ENCODE measurements around the gene NOD1.
"Not testable (repeated sequence)": the region's sequence is repeated elsewhere in the genome, so short reads cannot be mapped to it uniquely, and the experiment has no call there.

The NOD1 gene, protein sequence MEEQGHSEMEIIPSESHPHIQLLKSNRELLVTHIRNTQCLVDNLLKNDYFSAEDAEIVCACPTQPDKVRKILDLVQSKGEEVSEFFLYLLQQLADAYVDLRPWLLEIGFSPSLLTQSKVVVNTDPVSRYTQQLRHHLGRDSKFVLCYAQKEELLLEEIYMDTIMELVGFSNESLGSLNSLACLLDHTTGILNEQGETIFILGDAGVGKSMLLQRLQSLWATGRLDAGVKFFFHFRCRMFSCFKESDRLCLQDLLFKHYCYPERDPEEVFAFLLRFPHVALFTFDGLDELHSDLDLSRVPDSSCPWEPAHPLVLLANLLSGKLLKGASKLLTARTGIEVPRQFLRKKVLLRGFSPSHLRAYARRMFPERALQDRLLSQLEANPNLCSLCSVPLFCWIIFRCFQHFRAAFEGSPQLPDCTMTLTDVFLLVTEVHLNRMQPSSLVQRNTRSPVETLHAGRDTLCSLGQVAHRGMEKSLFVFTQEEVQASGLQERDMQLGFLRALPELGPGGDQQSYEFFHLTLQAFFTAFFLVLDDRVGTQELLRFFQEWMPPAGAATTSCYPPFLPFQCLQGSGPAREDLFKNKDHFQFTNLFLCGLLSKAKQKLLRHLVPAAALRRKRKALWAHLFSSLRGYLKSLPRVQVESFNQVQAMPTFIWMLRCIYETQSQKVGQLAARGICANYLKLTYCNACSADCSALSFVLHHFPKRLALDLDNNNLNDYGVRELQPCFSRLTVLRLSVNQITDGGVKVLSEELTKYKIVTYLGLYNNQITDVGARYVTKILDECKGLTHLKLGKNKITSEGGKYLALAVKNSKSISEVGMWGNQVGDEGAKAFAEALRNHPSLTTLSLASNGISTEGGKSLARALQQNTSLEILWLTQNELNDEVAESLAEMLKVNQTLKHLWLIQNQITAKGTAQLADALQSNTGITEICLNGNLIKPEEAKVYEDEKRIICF

DNA sequence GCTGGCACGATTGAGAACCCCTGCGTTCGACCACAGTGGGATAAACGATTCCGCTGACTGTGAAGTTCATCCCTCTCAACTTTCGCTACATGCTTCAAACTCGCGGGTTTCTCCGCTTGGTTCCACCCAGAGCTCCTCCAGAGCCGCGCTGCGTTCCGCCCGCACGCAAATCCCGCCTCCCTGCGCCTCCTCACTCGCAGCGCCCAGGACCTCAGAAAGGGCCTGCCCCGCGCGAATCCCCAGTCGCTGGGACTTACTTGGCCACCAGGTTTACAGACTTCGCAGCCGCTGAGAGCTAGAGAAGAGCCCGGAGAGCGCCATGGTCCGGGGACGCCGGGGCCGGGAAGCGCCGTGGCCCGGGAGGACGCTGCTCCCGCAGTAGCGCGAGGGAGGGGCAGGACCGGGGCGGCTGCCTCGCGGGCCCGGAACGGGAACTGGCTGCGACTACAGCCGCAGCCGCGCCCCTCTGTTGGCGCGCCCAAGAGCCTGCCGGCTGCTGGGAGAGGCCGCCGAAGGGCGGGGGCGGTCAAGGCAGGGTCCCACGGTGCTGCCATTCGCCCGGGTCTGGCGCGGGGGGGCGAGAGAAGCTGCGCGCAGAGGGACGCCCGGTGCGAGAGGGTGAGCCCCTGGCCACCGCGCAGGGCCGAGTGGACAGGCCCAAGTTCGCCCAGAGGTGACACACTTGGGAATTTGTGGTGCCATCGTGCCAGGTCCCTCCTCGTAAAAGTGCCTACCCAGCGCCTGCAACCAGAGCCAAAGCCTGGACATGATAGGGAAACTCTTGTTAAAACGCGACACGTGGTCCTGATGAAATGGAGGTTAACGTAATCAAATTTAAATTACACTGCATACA lies at the start of gene NOD1:
Gene NOD1 (minus strand): TSS at position 436 of the 853 bp plus-strand sequence. CDS start 21,863 bp downstream, outside the sequence.
- peak; percentile 49 for DNase-seq

DNA sequence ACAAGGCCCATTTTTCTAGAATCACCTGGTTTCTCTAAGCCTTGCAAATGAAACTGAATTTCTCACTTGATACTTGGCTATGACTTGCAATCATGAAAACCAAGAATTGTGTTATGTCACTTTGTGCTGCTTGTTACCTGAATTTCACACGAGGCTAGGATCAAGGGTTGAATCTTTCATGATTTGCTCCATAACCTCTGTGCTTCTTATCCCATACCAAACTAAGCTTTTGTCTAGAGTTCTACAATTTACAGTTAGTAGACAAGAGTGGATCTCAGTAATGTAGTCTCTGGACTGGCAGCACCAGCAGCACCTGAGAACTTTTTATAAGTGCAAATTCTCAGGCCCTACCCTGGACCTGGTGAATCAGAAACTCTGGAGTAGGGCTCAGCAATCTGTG lies 48.7 kb upstream of the NOD1 start:
- DNase-seq = not testable (repeated sequence)

DNA sequence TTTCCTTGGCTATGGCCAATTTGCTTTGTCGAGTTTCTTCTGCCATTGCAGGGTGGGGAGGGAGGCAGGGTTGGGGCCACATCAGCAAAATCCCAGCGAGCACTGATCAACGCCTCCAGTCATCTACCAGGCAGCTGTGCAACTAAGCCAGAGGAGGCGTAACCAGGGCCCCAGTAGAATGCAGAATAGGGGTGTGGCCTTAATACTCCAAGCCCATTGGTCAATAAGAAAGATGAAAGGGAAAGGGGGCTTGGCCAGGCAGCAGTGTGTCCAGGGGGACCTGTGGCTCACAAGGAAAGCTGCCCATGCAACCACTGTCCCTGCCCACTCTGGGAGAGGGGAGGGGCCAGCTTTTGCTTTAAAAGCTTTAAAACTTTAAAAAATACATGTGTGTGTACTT lies 47.6 kb upstream of the NOD1 start:
- no peak for DNase-seq

DNA sequence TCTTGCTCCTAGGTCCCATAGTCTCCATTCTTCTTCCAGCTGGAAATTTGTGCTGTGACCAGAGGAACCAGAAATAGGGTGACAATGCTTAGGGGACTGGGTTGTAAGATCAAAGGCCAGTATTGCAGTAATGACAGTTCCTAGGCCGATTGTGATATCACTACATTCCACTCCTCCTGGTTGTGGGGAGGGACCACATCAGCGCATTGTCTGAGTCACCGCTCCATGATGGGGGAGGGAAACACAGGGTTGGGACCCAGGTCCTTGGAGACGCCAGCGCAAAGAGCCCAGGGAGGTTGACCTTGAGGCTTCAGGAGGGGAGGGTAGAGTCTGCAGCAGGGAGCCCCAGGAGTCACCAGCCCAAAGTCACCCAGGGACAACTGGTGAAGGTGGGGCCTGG lies 46.8 kb upstream of the NOD1 start:
- no peak for DNase-seq

GRCh38 chr7:30524545-30524944 lies 46.0 kb upstream of the NOD1 start:
- no peak for DNase-seq

- DNase-seq = no peak
Observed at GRCh38 chr7:30523466-30523865, 44.9 kb upstream of the NOD1 start.

GRCh38 chr7:30522159-30522558 lies 43.6 kb upstream of the NOD1 start:
- DNase-seq = no peak

- DNase-seq = no peak
Observed at GRCh38 chr7:30521532-30521931, 42.9 kb upstream of the NOD1 start.

DNA sequence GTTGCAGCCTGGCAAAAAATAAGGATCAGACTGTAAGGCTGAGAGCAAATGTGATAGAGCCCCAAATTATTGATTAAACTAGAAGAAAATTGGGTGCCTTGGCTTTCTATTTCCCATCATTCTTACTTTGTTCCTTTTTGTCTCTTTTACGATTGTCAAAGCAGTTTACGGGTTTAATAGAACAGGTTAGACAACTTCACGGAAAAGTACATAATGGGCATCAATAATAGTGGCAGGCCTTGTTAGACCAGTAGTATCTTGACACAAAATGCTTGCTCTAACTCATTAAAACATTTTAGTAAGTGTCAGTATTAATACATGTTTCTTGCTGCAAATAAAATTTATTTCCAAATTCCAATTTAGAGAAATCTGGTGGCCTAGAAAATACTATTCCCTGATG lies 40.5 kb upstream of the NOD1 start:
- no peak for DNase-seq

- no peak for DNase-seq
Observed at GRCh38 chr7:30515761-30516160, 37.2 kb upstream of the NOD1 start.

- DNase-seq = no peak
Observed at GRCh38 chr7:30514776-30515175, 36.2 kb upstream of the NOD1 start.

DNA sequence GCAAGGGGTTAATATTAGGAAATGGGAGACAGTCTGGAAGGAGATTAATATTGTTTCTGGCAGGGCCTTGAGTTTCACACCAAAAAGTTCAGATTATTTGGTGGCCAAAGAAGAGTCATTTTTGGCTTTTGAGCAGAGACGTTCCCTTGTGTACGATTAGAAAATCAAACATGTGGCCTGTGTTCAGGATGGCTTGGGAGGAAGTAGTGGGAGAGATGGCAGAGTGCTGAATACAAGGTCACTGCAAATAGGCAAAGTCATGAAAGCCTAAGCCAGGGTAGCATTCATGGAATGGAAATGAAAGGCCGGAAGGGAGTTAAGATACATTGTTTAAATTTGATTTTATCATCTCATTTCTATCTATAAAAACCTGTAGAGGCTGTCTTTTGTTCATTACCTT lies 35.6 kb upstream of the NOD1 start:
- DNase-seq = no peak

DNA sequence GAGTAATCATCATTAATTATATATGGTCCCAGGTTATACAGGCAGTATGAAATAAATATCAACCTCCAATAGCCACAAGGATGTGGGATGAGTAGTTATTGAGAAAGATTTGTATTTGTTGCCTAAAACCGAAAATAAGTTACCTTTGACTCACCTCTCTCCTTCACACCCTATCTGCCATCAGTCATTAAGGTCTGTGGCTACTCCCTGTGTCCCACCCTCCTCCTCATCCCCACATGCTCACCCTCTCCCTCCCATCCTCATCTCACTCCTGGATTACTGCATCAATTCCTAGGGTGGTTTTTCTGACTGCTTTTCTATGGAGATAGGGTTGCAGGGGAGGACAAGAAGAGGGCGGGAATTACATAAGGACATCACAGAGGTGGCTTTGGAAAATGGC lies 35.2 kb upstream of the NOD1 start:
- no peak for DNase-seq

- DNase-seq = no peak
Observed at GRCh38 chr7:30511973-30512662, 33.5 kb upstream of the NOD1 start.

GRCh38 chr7:30511494-30511893 lies 32.9 kb upstream of the NOD1 start:
- no peak for DNase-seq

- no peak for DNase-seq
Observed at GRCh38 chr7:30510124-30511075, 31.8 kb upstream of the NOD1 start.

- not testable (repeated sequence) for DNase-seq
Observed at GRCh38 chr7:30509171-30509857, 30.7 kb upstream of the NOD1 start.

GRCh38 chr7:30507346-30507900 lies 28.8 kb upstream of the NOD1 start:
- DNase-seq = not testable (repeated sequence)

GRCh38 chr7:30505174-30505697 lies 26.7 kb upstream of the NOD1 start:
- DNase-seq = no peak
